LoVo (cell line): ENCODE results near the gene RNF175.
"Not testable (repeated sequence)": the region's sequence is repeated elsewhere in the genome, so short reads cannot be mapped to it uniquely, and the experiment has no call there.

ENCODE experiments used
- DNase-seq: peaks from one replicate; pipeline ENCODE4 v3.0.0-alpha.2; 2016; ENCODE audit warnings: low spot score

Gene RNF175

DNA sequence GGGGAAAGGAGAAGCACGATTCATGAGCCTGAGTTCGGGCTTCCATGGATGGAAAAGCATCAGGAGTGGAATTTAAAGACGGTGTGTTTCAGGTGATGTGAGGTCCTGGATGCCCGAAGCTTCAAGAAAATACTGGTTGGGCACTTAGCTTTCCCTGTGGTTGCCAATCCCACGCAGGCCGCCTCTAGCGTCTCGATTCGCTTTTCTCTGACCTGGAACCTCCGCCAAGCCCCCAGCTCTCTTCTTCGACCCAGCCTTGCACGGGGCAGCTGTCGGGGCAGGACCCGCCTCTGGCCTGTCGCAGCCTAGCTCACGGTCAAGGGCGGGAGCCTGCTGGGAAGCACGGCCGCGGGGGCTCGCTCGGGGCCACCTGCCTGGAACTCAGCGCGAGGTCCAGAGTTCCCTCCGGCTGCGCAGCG, 76.1 kb downstream of the RNF175 start:
- no peak for DNase-seq

DNA sequence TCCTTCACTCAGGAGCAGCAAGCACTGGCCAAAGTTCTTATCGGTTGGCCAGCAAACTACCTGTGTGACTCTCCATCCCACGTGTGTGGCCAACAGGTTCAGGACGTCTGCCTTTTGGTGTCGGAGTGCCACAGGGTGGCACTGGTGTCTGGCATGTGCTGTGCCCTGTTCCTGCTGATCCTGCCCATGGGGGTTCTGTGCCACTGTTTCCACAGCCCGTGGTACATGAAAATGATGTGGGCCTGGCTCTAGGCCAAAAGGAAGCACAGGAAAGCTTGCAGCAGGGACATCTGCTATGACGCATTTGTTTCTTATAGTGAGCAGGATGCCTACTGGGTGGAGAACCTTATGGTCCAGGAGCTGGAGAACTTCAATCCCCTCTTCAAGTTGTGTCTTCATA, 80.3 kb downstream of the RNF175 start:
- DNase-seq = no peak

DNA sequence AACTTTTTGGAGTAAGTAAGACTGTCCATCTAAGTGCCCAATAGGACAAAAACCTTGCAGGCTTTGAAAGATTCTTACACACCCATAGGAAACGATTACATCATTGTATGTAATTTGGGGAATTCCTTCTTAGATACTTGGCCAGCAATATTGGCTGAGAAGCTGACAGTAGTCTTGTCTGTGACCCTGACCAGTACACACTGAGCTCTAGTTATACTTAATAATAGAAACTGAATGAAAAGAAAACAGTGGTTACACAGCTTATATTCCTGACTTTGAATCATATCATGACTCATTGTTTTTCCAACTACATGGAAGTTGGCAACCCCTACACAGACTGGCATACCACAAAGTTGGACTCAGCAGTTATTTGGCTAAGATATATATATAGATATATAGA, 82.8 kb downstream of the RNF175 start:
- peak; percentile 28 for DNase-seq

DNA sequence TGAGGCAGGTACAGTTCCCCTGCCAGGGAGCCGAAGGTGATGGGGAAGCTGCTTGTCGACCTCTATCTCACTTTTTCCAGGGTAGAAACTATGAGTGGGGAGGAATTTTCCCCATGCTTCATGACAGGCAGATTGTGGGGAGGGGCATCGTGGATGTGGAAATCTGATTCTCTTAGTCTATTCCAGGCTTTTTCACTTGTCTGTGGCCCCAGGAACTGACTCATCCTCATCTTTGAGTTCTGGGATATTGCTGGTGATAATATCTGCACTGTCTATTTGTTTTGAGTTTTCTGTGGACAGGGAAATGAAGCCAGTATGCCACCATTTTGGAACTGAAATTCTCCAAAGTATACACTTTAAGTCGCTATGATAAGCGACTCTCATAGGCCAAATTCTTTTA, 83.3 kb downstream of the RNF175 start:
- DNase-seq = no peak

DNA sequence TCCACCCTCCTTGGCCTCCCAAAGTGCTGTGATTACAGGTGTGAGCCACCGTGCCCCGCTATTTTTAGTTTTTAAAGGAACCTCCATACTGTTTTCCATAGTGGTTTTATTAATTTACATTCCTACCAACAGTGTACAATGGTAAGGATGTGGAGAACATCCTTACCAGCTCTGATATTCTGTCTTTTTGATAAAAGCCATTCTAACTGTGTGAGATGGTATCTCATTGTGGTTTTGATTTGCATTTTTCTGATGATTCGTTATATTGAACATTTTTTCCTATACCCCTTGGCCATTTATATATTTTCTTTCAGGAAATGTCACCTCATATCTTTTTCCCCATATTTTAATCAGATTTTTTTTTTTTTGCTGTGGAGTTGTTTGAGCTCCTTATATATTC, 90.0 kb downstream of the RNF175 start:
- no peak for DNase-seq

DNA sequence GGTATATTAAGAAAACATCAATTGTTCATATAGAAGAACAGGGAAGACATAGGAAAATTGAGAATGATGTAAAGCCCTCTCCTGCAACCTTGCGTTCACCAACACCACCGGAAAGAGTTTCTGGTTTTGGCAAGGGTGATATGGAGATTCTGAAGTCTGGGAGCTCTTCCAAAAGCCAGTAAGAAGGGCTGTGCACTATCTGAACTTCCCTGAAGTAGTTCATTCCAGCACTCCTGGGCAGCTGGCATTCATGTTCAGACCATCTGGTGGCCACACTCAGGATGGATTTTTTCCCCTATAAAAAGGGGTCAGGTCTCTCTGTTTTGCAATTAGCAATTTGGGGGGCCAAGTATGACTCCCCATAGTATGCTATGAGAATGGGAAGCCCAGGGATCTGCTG, 91.2 kb downstream of the RNF175 start:
- DNase-seq = no peak

DNA sequence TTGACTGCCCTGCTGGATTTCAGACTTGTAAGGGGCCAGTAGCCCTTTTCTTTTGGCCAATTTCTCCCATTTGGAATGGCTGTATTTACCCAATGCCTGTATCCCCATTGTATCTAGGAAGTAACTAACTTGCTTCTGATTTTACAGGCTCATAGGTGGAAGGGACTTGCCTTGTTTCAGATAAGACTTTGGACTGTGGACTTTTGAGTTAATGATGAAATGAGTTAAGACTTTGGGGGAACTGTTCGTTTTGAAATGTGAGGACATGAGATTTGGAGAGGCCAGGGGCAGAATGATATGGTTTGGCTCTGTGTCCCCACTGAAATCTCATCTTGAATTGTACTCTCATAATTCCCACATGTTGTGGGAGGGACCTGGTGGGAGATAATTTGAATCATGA, 93.3 kb downstream of the RNF175 start:
- DNase-seq = not testable (repeated sequence)

DNA sequence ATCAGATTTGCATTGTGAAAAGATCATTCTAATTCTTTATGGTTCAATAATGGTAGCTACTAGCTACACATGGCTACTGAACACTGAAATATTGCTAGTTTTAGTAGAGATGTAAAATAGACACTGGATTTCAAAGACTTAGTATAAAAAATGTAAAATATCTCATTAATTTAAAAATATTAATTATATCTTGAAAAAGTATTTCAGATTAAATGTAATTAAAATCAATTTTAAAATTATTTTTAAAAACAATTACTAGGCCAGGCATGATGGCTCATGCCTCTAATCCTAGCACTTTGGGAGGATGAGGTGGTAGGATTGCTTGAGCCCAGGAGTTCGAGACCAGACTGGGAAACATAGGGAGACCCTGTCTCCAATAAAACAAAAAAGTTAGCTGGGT, 96.2 kb downstream of the RNF175 start:
- no peak for DNase-seq

DNA sequence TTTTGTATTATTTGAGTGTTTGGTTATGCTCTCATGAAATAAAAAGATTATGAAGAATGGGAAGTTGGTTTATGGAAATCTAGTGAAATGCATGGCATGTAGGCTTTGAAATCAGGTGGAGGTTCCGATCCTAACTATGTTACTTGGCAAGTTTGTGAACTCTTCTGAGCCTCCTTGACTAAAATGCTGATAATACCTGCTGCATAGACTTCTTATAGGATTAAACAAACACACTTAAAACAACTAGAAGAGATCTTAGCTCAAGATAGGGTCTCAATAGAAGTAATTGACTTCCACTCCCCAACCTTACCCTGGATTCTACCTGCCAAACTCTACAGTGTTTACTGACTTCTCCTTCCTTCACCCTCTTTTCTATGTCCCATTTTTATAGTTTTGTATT, 97.9 kb downstream of the RNF175 start:
- DNase-seq = no peak

DNA sequence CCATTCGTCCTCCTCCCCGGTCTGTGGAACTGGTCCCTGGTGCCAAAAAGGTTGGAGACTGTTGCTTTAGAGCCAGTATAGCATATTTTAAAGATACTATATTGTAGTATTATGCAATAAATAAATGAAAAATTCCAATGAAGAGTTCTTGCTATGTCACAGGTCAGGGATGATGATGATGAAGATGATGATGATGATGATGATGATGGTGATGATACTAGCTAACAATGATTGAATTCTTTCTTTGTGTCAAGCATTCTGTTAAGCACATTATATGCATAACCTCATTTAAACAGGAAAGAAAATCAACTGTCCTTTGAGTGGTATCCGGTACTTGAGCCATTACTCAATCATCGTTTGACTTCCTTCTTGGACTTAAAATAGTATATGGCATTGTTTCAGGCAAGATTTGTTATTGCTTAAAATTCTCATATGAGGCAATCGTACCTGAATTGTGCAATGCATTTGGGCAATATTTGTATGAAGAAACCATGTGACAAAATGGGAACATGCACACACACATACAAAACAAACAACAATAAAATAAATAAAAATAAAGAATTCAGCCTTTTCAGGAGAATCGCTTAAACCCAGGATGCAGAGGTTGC, 98.5 kb downstream of the RNF175 start:
- no peak for DNase-seq
